Measurements from ENCODE around the gene UBA6. TPM values are rescaled to one million over a fixed set of nuclear protein-coding genes. Genes with fewer than 3 reads are reported as not detected.

UBA6 gene
- total RNA-seq, 6 experiments from 2014 or later: 84.7 to 137 (median 94.7) TPM

- Mint-ChIP-seq H3K27ac (no peak overlapping the region), H3K36me3 (ENCODE audit: low read depth) (no peaks in the 10 kb centered on the region), H3K4me1 (ENCODE audit: low read depth) (no peaks in the 10 kb centered on the region), H3K9me3 (no peaks in the 10 kb centered on the region), H3K27me3 (ENCODE audit: insufficient read depth) (peaks cover 12% of the 10 kb centered on the region; the same call in 1 of the 2 replicates), H3K4me3 (no peak overlapping the region)
- no peak for TF ChIP-seq CTCF (IDR thresholded peaks at IDR 0.05)
- DNase-seq: no peak
These were observed 120.4 kb downstream of the UBA6 start for GRCh38 chr4:67580577-67580976.

- H3K4me3 Mint-ChIP-seq: no peak overlapping the region
- H3K27ac Mint-ChIP-seq: no peak overlapping the region
- no peaks in the 10 kb centered on the region for H3K9me3 Mint-ChIP-seq
- H3K27me3 Mint-ChIP-seq (ENCODE audit: insufficient read depth): peaks cover 17% of the 10 kb centered on the region; the same call in 1 of the 2 replicates
- DNase-seq: no peak
- no peaks in the 10 kb centered on the region for H3K36me3 Mint-ChIP-seq (ENCODE audit: low read depth)
- H3K4me1 Mint-ChIP-seq (ENCODE audit: low read depth): no peaks in the 10 kb centered on the region
- no peak for TF ChIP-seq CTCF (IDR thresholded peaks at IDR 0.05)
These were observed 124.4 kb downstream of the UBA6 start for GRCh38 chr4:67576538-67576937.

DNA sequence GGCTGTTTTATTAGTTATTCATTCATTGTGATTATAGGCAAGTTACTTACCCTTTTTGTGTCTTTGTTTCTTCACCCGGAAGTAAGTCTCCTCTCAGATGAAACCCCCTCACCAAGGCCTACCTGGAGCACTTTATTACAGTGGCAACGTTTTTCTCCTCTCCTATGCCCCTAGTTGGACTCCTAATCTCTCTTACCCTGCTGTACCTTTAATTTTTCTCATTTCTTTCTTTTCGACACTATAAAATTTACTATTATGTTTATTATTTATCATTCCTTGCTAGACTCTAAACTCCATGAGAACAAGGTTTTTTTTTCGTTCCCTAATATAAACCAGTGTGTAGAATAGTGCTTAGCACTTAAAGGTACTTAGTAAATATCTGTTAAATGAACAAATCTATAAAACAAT, 124.9 kb downstream of the UBA6 start:
- no peak overlapping the region for H3K4me3 Mint-ChIP-seq
- no peaks in the 10 kb centered on the region for H3K9me3 Mint-ChIP-seq
- H3K27me3 Mint-ChIP-seq (ENCODE audit: insufficient read depth): peaks cover 17% of the 10 kb centered on the region; the same call in 1 of the 2 replicates
- TF ChIP-seq CTCF (IDR thresholded peaks at IDR 0.05): no peak
- no peaks in the 10 kb centered on the region for H3K4me1 Mint-ChIP-seq (ENCODE audit: low read depth)
- H3K36me3 Mint-ChIP-seq (ENCODE audit: low read depth): no peaks in the 10 kb centered on the region
- no peak overlapping the region for H3K27ac Mint-ChIP-seq
- DNase-seq: no peak

DNA sequence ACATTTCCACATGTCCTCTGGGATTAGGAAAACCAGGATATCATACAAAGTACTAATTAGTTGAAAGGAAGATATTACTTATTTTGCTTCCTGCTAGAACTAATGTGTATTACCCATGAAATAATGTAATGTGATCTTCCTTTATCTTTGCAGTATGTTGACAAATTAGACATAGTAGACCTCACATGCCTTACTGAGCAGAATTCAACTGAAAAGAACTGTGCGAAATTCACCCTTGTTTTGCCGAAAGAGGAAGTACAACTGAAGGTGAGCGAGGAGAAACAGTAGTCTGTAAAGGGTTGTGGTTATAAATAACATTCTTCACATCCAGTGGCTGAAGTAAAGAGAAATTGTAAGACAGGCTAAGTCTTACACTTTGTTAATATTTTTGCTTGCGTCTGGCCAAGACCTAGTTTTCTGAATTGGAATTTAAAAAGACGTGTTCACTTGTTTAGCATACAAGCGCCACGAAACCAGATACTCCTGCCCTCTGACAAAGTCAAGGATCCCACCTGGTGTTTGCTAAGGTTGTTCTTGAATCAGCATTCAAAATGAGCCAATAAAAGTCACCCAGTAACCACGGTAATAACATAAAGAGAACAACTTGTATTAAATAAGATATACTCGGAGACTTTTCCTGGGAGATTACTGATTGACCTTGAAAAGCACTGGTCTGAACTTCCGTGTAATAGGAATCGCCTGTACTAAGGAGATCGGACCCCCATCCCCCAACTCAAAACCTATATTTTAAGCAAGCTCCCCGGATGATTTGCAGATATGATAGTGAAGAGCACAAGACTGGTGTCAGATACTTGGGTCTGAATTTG, 125.5 kb downstream of the UBA6 start:
- no peak for DNase-seq
- Mint-ChIP-seq H3K27me3 (ENCODE audit: insufficient read depth) (peaks cover 17% of the 10 kb centered on the region; the same call in 1 of the 2 replicates), H3K27ac (no peak overlapping the region), H3K36me3 (ENCODE audit: low read depth) (no peaks in the 10 kb centered on the region), H3K9me3 (no peaks in the 10 kb centered on the region), H3K4me1 (ENCODE audit: low read depth) (no peaks in the 10 kb centered on the region), H3K4me3 (no peak overlapping the region)
- no peak for TF ChIP-seq CTCF (IDR thresholded peaks at IDR 0.05)

DNA sequence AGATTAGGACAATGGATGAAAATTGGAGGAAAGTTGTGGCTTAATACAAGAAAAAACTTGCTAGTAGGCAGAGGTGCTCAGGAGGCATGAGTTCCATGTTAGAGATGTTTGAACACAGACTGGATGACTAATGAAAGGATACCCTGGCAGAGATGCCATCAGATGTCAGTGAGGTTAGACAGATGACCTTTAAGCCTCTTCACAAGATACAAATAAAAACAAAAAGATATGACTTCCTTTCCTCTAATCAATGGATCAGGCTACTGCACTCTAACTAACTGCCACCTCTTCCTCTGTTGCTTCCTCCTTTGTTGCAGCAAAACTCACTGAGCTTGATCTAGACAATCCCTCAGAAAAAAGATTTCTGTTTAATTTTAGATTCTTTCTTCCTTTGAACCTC, 127.8 kb downstream of the UBA6 start:
- Mint-ChIP-seq H3K9me3 (no peaks in the 10 kb centered on the region), H3K4me3 (no peak overlapping the region), H3K27me3 (ENCODE audit: insufficient read depth) (peaks cover 11% of the 10 kb centered on the region; the same call in 1 of the 2 replicates), H3K36me3 (ENCODE audit: low read depth) (no peaks in the 10 kb centered on the region), H3K4me1 (ENCODE audit: low read depth) (no peaks in the 10 kb centered on the region), H3K27ac (no peak overlapping the region)
- no peak for TF ChIP-seq CTCF (IDR thresholded peaks at IDR 0.05)
- no peak for DNase-seq
